Fibroblast of the aortic adventitia (primary cell): ENCODE measurements around the gene BCL7C. TPM values are rescaled to one million over a fixed set of nuclear protein-coding genes. Genes with fewer than 3 reads are reported as not detected.

Source experiments
- DNase-seq: peaks from one replicate; pipeline ENCODE4 v3.0.0-alpha.2; 2010; ENCODE audit warnings: low read depth
- H3K4me3 ChIP-seq: 2 replicates; pipeline ENCODE4 v1.5.1; 2011; ENCODE audit warnings: low read depth, mild to moderate bottlenecking, control low read depth, low read length, moderate library complexity
- CTCF ChIP-seq: IDR thresholded peaks from 2 replicates; pipeline ENCODE4 v1.5.1; 2011; ENCODE audit warnings: mild to moderate bottlenecking, low read length, control low read depth, inconsistent platforms; ENCODE audit not compliant: insufficient read depth
- total RNA-seq: library from RNA; depleted of rRNA; stranded (reverse); fragments of >200 nt; gene quantifications from 2 replicates; pipeline ENCODE4 v1.2.3, GENCODE V29; 2012; ENCODE audit warnings: low replicate concordance

Gene BCL7C
- total RNA-seq, 1 donor: 45.5 TPM

- TF ChIP-seq CTCF: no peak
- no peak overlapping the region for H3K4me3 ChIP-seq
- no peak for DNase-seq
Observed at GRCh38 chr16:30844346-30844670, 49.6 kb downstream of the BCL7C start.

GRCh38 chr16:30843501-30843900, 50.4 kb downstream of the BCL7C start:
- H3K4me3 ChIP-seq: no peak overlapping the region
- no peak for TF ChIP-seq CTCF
- no peak for DNase-seq

DNA sequence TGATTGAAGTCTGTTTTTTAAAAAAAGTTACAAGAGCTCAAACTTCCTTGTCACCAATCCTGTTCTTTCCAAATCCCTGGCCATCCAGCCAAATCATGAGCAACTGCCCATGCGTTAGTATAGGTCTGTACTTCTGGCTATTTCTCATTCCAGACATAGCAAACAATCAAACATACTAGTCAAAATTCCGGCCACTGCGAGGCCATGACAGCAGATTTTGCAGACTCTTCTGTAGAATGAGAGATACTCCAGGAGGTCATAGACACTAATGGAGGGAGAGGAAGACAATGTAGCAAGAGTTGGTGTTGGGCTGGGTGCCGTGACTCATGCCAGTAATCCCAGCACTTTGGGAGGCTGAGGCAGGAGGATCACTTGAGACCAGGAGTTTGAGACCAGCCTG, 50.9 kb downstream of the BCL7C start:
- no peak for TF ChIP-seq CTCF
- no peak overlapping the region for H3K4me3 ChIP-seq
- DNase-seq: no peak

GRCh38 chr16:30841332-30841731, 52.5 kb downstream of the BCL7C start:
- no peak for TF ChIP-seq CTCF
- H3K4me3 ChIP-seq: no peak overlapping the region
- DNase-seq: no peak

- DNase-seq: no peak
- H3K4me3 ChIP-seq: no peak overlapping the region
- no peak for TF ChIP-seq CTCF
Observed at GRCh38 chr16:30840611-30841010, 53.3 kb downstream of the BCL7C start.

DNA sequence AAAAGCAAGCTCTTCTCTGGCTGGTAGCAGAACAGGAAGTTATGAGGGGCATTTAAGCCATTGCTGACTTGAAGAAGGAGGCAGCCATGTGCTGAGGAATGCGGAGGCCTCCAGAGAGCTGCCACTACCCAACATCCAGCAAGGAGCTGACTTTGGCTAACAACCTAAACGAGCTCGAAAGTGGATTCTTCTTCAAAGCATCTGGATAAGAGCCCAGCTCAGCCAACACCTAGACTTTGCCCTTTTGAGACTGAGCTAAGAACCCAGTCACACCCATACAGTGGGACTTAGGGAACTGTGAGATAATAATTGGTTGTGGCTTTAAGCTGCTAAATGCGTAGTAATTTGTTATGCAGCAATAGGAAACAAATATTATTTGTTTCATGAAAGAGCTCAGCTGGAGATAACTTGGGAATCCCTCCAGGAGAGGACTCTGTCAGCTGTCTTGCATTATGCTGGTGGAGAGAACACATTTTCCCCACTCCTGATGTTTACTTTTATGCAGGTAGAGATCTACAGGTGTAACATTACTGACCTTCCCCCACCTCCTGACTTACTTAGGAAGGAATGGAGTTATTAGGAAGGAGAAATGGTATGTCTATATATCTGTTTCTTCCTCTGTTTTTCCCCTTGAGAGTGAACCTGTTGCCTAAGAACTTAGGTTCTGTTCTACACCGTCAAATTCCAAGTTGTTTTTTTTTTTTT, 54.2 kb downstream of the BCL7C start:
- no peak for TF ChIP-seq CTCF
- peak; percentile 14 for DNase-seq
- H3K4me3 ChIP-seq: no peak overlapping the region

GRCh38 chr16:30838876-30839471, 54.9 kb downstream of the BCL7C start:
- no peak overlapping the region for H3K4me3 ChIP-seq
- peak; percentile 13 for TF ChIP-seq CTCF
- no peak for DNase-seq
